Natural killer cell (primary cell): Measurements from ENCODE around the gene FAF2. TPM values are rescaled to one million over a fixed set of nuclear protein-coding genes. Genes with fewer than 3 reads are reported as not detected.

Source experiments
- ATAC-seq, 3 donors: fragments of 150-1000 bp in 2 of 3; fragments of 200-7000 bp in 1 of 3; cut with Tn5 transposase; 1 replicate in 1 of 3; 2 replicates in 2 of 3; pipeline ENCODE4 v1.10.0; 2021; ENCODE audit warnings: mild to moderate bottlenecking in 2 of 3, moderate library complexity in 2 of 3
- DNase-seq, 2 donors: peaks; one replicate each; pipeline versions ENCODE4 v3.0.0 to v3.0.0-alpha.2; 2013 to 2021; ENCODE audit warnings: mixed read lengths in 1 of 2
- H3K27ac ChIP-seq: one replicate; pipeline ENCODE4 v1.5.1; 2013; ENCODE audit warnings: mild to moderate bottlenecking, low read length
- H3K27me3 ChIP-seq: one replicate; pipeline ENCODE4 v1.6.1; 2013; ENCODE audit warnings: low read length; ENCODE audit not compliant: control insufficient read depth, insufficient read depth
- H3K36me3 ChIP-seq: one replicate; pipeline ENCODE4 v1.6.1; 2013; ENCODE audit warnings: low read length; ENCODE audit not compliant: control insufficient read depth, insufficient read depth
- H3K4me1 ChIP-seq: one replicate; pipeline ENCODE4 v1.6.1; 2013; ENCODE audit warnings: low read length; ENCODE audit not compliant: control insufficient read depth, insufficient read depth
- H3K4me3 ChIP-seq: one replicate; pipeline ENCODE4 v1.5.1; 2013; ENCODE audit warnings: low read length
- H3K9me3 ChIP-seq: one replicate; pipeline ENCODE4 v1.6.1; 2013; ENCODE audit warnings: low read length; ENCODE audit not compliant: control insufficient read depth, insufficient read depth
- H3K27ac Mint-ChIP-seq, 2 donors: one replicate each; pipeline ENCODE4 v1.8.0; 2022; ENCODE audit warnings: mild to moderate bottlenecking in 2 of 2, mixed read lengths in 2 of 2, moderate library complexity in 1 of 2
- H3K27me3 Mint-ChIP-seq, 2 donors: one replicate each; pipeline ENCODE4 v1.8.0; 2022; ENCODE audit warnings: low read depth in 2 of 2, mixed read lengths in 2 of 2
- H3K36me3 Mint-ChIP-seq: one replicate; pipeline ENCODE4 v1.8.0; 2022; ENCODE audit warnings: mixed read lengths
- H3K4me1 Mint-ChIP-seq, 2 donors: one replicate each; pipeline ENCODE4 v1.8.0; 2022; ENCODE audit warnings: mixed read lengths in 2 of 2
- H3K4me3 Mint-ChIP-seq: one replicate; pipeline ENCODE4 v1.8.0; 2022; ENCODE audit warnings: mild to moderate bottlenecking, moderate library complexity, mixed read lengths
- H3K9me3 Mint-ChIP-seq, 2 donors: one replicate each; pipeline ENCODE4 v1.8.0; 2022; ENCODE audit warnings: mixed read lengths in 2 of 2
- CTCF ChIP-seq: fragments of 200-600 bp; IDR thresholded peaks from one replicate; pipeline ENCODE4 v1.8.0; 2022; ENCODE audit warnings: antibody characterized with exemption
- WGBS: methylation state at CpG from one replicate; pipeline ENCODE4 v1.1.7; 2013; ENCODE audit warnings: missing lambda C conversion rate; ENCODE audit not compliant: insufficient coverage; 5-methylcytosine and 5-hydroxymethylcytosine counted together
- intact Hi-C: fragments of 100-400 bp; cut with micrococcal nuclease; formaldehyde crosslinking; loops from one replicate; pipeline ENCODE4 v1.14.2; 2022
- total RNA-seq, 4 donors: library from RNA; stranded (reverse); fragments of 120-200 nt in 1 of 4; gene quantifications; one replicate each; pipeline versions ENCODE4 v1.2.3 to v1.2.4, GENCODE V29; 2013 to 2022

The FAF2 gene
- total RNA-seq, 3 donors from 2014 or later (not counting 1 experiment from before 2014, with no cell fraction given) = 32.1 to 32.5 (median 32.1) TPM

GRCh38 chr5:176536132-176536901 lies 88.1 kb downstream of the FAF2 start:
- H3K4me1 Mint-ChIP-seq = peaks cover 73 to 77% of the 10 kb centered on the region in 2 donors
- no peaks in the 10 kb centered on the region for H3K27me3 Mint-ChIP-seq
- DNase-seq (peak; percentile 83 to 90), ATAC-seq (peak; percentile 17 to 34 (median 25))
- Histone ChIP-seq H3K4me1 (peaks cover 74% of the 10 kb centered on the region), H3K4me3 (peak overlapping the region; percentile 98), H3K27me3 (no peaks in the 10 kb centered on the region), H3K36me3 (peaks cover 14% of the 10 kb centered on the region), H3K9me3 (no peaks in the 10 kb centered on the region), H3K27ac (peak overlapping the region; percentile 100)
- intact Hi-C loops = loop anchor here (2.0 kb wide), 2 partner anchors 120 to 148 kb away; partner anchors contain the start of genes CLTB, HIGD2A and NOP16
- peak overlapping the region; percentile 99 to 100 for H3K27ac Mint-ChIP-seq
- WGBS = 0% methylated on average over 35 of the region's 43 CpGs
- H3K4me3 Mint-ChIP-seq = peak overlapping the region; percentile 98
- H3K36me3 Mint-ChIP-seq = no peaks in the 10 kb centered on the region
- TF ChIP-seq CTCF = no peak
- H3K9me3 Mint-ChIP-seq = no peaks in the 10 kb centered on the region

GRCh38 chr5:176536902-176537553 lies 88.8 kb downstream of the FAF2 start, which contains the start of gene RNF44:
TSS of gene RNF44 (minus strand) at chr5:176537402. CDS start at chr5:176532472, 4,930 bp downstream.
- under 1% methylated on average over 63 of the region's 63 CpGs for WGBS
- intact Hi-C loops = loop anchor here (1.0 to 2.0 kb wide), 3 partner anchors 89 to 148 kb away; partner anchors contain the start of genes CLTB, FAF2, HIGD2A and NOP16

GRCh38 chr5:176537554-176538229 lies 89.5 kb downstream of the FAF2 start:
- no peak for TF ChIP-seq CTCF
- 0% methylated on average over 43 of the region's 43 CpGs for WGBS
- ATAC-seq (peak; percentile 67 to 87 (median 73)), DNase-seq (peak; percentile 93 to 99)
- Histone ChIP-seq H3K27me3 (no peaks in the 10 kb centered on the region), H3K27ac (peak overlapping the region; percentile 100), H3K4me3 (peak overlapping the region; percentile 98), H3K36me3 (peaks cover 3% of the 10 kb centered on the region), H3K9me3 (no peaks in the 10 kb centered on the region), H3K4me1 (peaks cover 74% of the 10 kb centered on the region)
- Mint-ChIP-seq H3K9me3 (no peaks in the 10 kb centered on the region), H3K36me3 (no peaks in the 10 kb centered on the region), H3K27ac (peak overlapping the region; percentile 99 to 100), H3K27me3 (no peaks in the 10 kb centered on the region), H3K4me1 (peaks cover 84 to 85% of the 10 kb centered on the region in 2 donors), H3K4me3 (peak overlapping the region; percentile 97)
- intact Hi-C loops = loop anchor here (1.0 to 2.0 kb wide), 3 partner anchors 89 to 149 kb away; partner anchors contain the start of genes CLTB, FAF2, HIGD2A and NOP16

More at GRCh38 chr5:176536902-176537553, 88.8 kb downstream of the FAF2 start, which contains the start of gene RNF44:
- Histone ChIP-seq H3K27me3 (no peaks in the 10 kb centered on the region), H3K36me3 (peaks cover 7% of the 10 kb centered on the region), H3K9me3 (no peaks in the 10 kb centered on the region), H3K4me3 (peak within 1 kb of the TSS; percentile 98), H3K27ac (peak within 1 kb of the TSS; percentile 100), H3K4me1 (peaks cover 74% of the 10 kb centered on the region)
- Mint-ChIP-seq H3K27me3 (no peaks in the 10 kb centered on the region), H3K4me1 (peaks cover 78 to 79% of the 10 kb centered on the region in 2 donors), H3K9me3 (no peaks in the 10 kb centered on the region), H3K36me3 (no peaks in the 10 kb centered on the region), H3K4me3 (peak within 1 kb of the TSS; percentile 98), H3K27ac (peak within 1 kb of the TSS; percentile 99 to 100)
- DNase-seq (peak; percentile 98 to 99), ATAC-seq (peak; percentile 59 to 84 (median 71))
- TF ChIP-seq CTCF = no peak
